GM21786 (cell line): ENCODE data around the gene MARF1.
A peak's percentile ranks its signal among the peaks of the same experiment; 100 is the strongest.
"Not testable (repeated sequence)": the region's sequence is repeated elsewhere in the genome, so short reads cannot be mapped to it uniquely, and the experiment has no call there.

Experiments
- ATAC-seq: cut with Tn5 transposase; IDR thresholded peaks from one replicate; pipeline ENCODE4 v1.9.1; 2021; ENCODE audit not compliant: unreplicated experiment

The MARF1 gene

GRCh38 chr16:15652293-15653001 is 9.5 kb upstream of the MARF1 start:
- ATAC-seq, result no peak

GRCh38 chr16:15650698-15651171 is 7.8 kb upstream of the MARF1 start:
- ATAC-seq, result peak; percentile 23

- ATAC-seq, result peak; percentile 68
Observed at GRCh38 chr16:15650019-15650697, 7.2 kb upstream of the MARF1 start, which contains the start of gene NDE1. Gene NDE1, plus strand, starts transcription at chr16:15650245. Its CDS starts 14,534 bp downstream, at chr16:15664779.

- ATAC-seq, result no peak
Observed at GRCh38 chr16:15649727-15650018, 6.7 kb upstream of the MARF1 start.

- not testable (repeated sequence) for ATAC-seq
Observed at GRCh38 chr16:15649311-15649710, 6.4 kb upstream of the MARF1 start.

GRCh38 chr16:15648135-15648730 is 5.3 kb upstream of the MARF1 start:
- no peak for ATAC-seq

- ATAC-seq, result no peak
Observed at GRCh38 chr16:15647294-15648014, 4.5 kb upstream of the MARF1 start.

GRCh38 chr16:15646557-15647293 is 3.8 kb upstream of the MARF1 start:
- ATAC-seq, result not testable (repeated sequence)

- ATAC-seq, result not testable (repeated sequence)
Observed at GRCh38 chr16:15644962-15645465, 2.1 kb upstream of the MARF1 start.

- no peak for ATAC-seq
Observed at GRCh38 chr16:15644267-15644961, 1.5 kb upstream of the MARF1 start.

- ATAC-seq, result no peak
Observed at GRCh38 chr16:15643946-15644250, 944 bp upstream of the MARF1 start.

- ATAC-seq, result peak; percentile 62
Observed at GRCh38 chr16:15642557-15643047, 352 bp downstream of the MARF1 start.

GRCh38 chr16:15641753-15642556 is 999 bp downstream of the MARF1 start:
- ATAC-seq, result no peak

- no peak for ATAC-seq
Observed at GRCh38 chr16:15640966-15641365, 2.0 kb downstream of the MARF1 start.

GRCh38 chr16:15639061-15639568 is 3.8 kb downstream of the MARF1 start:
- peak; percentile 17 for ATAC-seq

GRCh38 chr16:15636392-15636873 is 6.5 kb downstream of the MARF1 start:
- peak; percentile 40 for ATAC-seq

GRCh38 chr16:15635926-15636325 is 7.0 kb downstream of the MARF1 start:
- ATAC-seq, result no peak

GRCh38 chr16:15631730-15632409 is 11.1 kb downstream of the MARF1 start:
- ATAC-seq, result no peak
